ENCODE measurements around the gene MPIG6B.

The MPIG6B gene

DNA sequence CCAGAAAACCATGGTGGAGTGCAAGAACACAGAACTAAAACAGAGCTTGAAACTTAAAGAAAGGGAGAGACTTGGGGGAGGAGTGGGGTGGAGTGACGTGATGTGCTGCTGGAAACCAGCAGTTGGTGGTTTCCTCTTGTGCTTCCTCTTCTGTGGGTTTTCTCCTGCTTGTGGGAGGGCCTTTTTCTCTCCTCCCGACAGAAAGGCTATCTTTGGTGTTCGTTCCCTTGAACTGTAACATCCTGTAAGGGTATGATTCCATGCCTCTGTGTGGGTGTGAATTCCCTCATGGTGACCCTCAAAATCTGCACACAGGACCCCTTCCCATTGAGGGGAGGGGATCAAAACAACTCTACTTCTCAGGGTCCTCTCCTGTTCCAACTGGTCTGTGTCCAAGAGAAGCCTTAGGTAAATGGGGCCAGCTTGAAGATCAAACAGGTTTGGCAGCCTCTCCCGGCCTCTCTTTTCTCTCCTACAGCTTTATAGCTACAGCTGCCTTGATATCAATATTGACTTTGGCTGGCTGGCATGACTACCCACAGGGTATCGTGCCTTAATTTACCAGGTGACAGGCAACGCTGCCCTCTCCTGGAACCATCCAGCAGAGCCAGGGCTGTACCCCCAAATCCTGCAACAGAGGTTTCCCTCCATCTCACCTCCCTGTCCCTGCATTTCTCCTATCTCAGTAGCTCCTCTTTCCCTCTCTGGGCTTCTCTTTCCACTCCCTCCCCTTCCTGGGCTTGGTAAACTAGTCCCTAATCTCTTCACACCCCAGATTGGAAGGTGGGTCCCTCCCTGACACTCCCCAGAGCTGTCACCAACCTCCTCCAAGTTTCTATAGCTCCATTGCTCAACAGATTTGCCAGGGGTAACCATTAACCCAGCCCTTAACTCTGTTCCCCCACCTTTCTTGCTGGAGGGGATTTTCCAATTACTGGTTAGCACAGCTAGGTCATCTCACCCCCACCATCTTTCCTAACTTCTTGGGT lies 15.1 kb downstream of the MPIG6B start:
- peak; percentile 66 for DNase-seq (ENCODE audit: low spot score)

DNA sequence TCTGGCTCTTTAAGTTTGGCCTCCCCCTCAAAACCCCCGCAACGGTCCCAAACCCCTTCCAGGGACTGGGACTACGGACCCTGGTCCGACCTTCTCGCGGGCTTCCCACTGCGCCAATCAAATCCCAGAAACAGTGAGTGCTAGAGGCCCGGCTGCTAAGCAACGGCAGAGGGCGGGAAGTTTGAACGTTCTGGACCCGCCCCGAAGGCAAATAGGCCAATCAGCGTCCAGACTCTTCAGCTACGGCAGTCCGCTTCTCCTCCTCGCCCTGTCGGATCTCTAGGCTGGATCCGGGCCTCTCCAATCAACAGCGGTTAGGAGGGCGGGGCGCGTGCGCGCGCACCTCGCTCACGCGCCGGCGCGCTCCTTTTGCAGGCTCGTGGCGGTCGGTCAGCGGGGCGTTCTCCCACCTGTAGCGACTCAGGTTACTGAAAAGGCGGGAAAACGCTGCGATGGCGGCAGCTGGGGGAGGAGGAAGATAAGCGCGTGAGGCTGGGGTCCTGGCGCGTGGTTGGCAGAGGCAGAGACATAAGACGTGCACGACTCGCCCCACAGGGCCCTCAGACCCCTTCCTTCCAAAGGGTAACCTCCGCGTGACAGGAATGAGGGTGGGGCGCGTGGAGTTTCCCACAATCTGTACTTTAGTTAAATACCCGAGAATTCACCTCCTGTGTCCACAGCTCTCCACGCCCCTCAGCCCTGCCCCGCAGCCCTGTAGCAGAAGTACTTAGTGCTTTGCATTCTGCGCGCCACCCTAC lies 16.6 kb downstream of the MPIG6B start, which contains the start of gene MSH5:
Gene MSH5, plus strand, starts transcription at position 367 of the 758 bp plus-strand sequence. CDS start 462 bp downstream, outside the sequence.
- DNase-seq (ENCODE audit: low spot score): peak; percentile 96

GRCh38 chr6:31740397-31741223 lies 17.4 kb downstream of the MPIG6B start:
- no peak for DNase-seq (ENCODE audit: low spot score)

DNA sequence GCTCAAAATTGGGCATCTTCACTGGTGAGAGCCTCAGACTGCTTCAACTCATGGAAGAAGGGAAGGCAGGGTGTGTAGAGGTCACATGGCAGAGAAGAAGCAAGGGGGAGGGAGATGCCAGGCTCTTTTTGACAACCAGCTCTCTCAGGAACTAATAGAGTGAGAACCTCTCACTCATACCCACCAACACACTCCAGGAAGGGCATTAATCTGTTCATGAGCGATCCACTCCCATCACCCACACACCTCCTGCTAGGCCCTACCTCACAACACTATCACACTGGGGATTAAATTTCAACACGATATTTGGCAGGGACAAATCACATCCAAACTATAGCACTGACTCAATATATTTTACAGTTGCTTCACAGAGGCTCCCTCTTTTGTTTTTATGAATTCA lies 18.6 kb downstream of the MPIG6B start:
- no peak for DNase-seq (ENCODE audit: low spot score)

DNA sequence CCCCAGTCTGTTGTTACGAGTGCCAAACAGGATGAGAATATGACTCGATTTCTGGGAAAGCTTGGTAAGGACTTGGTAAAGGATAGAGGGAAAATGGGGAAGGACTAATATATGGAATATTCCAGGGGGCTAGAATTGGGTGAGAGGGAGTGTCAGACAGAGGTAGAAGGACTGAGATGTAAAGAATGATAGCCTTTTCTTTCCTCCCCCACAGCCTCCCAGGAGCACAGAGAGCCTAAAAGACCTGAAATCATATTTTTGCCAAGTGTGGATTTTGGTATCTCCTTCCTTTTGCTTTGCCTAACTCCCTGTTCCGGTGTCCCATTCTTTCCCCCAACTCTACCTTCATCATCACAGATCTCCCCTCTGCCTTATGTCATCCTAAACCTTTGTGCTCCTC lies 19.7 kb downstream of the MPIG6B start:
- DNase-seq (ENCODE audit: low spot score): no peak

DNA sequence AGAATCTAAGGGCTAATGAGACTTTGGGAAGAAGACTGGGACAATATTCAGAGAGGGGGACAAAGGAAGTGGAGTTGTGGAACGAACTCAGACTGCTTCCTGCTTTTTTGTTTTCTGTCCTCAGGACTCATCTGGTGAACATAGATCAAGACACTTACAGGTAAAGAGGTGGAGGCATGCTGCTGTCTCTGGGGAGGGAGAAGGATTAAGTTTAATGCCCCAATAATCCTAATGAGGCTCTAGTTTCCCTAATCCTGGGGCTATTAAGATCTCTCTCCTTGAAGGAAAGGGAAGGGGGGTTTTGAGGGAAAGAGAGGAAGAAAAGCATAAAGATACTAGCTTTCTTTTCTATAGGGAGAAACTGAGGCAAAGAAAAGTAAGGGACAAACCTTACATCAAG lies 21.2 kb downstream of the MPIG6B start:
- no peak for DNase-seq (ENCODE audit: low spot score)

DNA sequence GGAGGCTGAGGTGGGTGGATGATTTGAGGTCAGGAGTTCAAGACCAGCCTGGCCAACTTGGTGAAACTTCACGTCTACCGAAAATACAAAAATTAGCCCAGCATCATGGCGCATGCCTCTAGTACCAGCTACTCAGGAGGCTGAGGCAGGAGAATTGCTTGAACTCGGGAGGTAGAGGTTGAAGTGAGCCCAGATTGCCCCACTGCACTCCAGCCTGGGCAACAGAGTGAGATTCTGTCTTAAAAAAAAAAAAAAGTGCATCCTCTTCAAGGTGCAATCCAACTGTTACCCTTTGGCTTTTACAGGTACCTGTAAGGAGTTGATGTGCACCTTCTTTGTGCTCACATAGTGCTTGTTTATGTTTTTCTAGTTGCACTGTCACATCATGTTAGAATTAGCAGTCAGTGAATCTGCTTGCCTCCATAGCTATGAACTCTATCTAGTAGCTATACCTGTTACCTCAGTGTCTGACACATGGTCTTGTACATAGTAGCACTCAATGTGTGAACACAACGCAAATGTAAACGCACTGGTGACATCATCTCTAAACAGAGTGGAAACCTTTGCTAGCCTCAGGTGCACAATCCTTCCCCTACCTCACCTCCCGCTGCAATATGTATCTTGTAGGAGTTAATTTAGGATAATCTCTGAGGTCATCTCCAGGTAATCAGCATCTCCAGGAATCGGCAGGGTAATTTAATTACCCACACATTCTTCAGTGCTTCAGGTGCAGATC lies 26.3 kb downstream of the MPIG6B start:
- DNase-seq (ENCODE audit: low spot score): no peak

- no peak for DNase-seq (ENCODE audit: low spot score)
These were observed 27.3 kb downstream of the MPIG6B start for GRCh38 chr6:31750411-31751022.

- DNase-seq (ENCODE audit: low spot score): no peak
These were observed 29.7 kb downstream of the MPIG6B start for GRCh38 chr6:31752739-31753319.

GRCh38 chr6:31758281-31758680 lies 35.1 kb downstream of the MPIG6B start:
- DNase-seq (ENCODE audit: low spot score): no peak

DNA sequence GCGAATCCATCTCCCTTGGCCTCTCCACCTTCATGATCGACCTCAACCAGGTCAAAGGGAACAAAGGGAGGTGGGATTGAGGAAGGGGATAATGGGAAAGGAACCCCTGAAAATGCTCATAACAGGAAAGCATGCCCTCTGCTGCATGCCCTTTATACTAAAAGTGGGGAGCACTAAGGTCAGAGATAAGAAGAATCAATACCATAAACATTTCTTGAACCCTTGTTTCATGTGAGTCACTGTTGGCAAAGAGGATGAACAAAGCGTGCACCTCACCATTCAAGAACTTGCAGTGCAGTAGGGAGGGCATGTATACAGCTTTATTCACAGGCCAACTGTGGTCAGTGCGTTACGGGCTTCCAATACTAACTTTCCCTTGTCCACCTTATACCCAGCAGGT lies 37.6 kb downstream of the MPIG6B start:
- no peak for DNase-seq (ENCODE audit: low spot score)

GRCh38 chr6:31761343-31761742 lies 38.2 kb downstream of the MPIG6B start:
- DNase-seq (ENCODE audit: low spot score): no peak

- no peak for DNase-seq (ENCODE audit: low spot score)
These were observed 39.2 kb downstream of the MPIG6B start, which contains the start of gene SAPCD1 for GRCh38 chr6:31762356-31762755. TSS of gene SAPCD1 (plus strand) at chr6:31762656. CDS start at chr6:31763055, 399 bp downstream.

GRCh38 chr6:31762878-31763618 lies 39.9 kb downstream of the MPIG6B start:
- no peak for DNase-seq (ENCODE audit: low spot score)

DNA sequence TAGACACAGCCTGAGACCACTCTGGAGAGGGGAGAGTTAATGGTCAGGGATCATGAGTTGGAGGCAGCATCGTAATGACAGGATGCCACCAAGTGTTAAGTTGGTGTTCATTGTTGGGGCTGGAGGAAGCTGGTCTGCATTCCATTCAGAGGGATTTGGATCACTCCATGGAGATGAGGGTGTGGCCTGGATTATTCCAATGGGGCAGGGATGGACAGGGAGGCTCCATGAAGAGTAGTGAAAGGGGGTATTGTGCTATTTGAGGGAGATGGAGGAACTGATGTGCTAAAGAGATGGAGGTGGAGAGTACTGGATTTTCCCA lies 40.4 kb downstream of the MPIG6B start:
- no peak for DNase-seq (ENCODE audit: low spot score)

DNA sequence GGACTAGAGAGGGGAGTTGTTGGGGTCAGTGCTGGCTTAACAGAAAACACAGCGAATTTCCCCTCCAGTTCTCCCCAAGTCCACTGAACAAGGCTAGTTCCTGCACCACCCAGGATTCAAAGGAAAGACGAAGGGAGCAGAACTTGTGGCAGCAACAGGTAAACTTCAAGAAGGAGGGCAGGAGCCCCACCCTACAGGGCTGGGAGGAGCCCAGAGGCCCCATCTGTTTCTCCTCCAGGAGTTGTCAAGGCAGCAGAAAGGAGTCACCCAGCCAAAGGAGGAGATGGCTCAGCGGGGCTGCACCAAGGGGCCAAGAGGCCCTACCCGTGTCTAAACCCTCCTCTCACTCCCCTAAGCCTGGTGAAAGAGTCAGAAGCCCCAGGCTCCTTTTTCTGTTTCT lies 41.0 kb downstream of the MPIG6B start:
- no peak for DNase-seq (ENCODE audit: low spot score)

DNA sequence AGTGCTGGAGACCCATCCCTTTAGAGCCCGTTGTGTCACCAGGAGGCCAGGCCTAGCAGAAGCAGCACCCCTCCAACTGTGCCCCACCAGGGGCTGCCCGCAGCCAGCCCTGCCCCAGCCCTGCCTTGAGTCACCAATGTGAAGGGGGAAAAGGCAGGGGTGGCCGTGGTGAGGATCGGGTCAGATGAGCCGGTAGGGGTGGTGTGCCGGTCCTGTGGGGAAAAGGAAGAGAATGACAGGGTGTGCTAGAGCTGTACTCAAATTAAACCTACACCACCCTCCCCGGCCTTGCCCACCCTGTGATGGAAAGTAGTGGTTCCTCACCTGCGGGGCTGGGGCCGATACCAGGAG lies 42.4 kb downstream of the MPIG6B start:
- no peak for DNase-seq (ENCODE audit: low spot score)

DNA sequence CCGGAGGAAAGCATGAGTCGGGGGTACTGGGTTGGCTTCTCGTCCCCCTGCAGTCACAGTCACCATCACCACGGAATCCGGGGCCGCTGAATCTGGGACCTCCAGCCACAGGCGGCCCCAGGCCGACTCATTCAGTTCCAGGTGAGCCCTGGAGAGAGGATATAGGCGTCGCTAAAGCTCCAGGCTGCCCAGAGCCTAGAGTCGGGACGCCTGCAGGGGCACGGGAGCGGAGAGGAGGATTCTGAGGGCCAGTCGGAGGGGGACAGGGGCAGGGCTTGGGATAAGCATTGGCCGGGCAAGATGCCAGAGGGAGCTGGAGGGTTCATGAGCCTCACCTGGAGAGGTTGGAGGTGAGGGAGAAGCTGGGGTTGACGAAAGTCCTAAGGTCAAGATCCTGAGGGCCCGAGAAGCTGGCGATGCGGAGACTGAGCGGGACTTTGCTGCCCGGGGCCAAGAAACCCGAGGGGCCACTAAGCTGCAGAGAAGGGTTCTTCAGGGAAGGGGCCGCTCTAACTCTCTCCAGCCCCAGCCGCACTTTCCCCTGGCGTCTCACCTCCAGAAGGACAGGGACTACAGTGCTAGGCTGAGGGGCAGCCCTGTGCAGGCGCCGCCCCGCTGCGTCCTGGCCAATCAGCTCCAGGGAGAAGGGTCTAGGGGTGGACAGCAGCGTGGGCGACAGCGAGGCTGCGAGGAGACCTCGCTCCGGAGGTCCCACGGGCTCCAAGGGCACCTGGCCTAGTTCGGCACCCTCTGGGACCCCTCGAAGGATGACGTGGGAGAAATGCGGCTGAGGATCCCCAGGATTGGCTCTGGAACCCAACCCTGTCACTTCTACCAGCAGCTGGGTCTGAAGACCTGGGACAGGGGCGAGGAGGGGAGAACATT lies 43.0 kb downstream of the MPIG6B start:
- DNase-seq (ENCODE audit: low spot score): no peak

DNA sequence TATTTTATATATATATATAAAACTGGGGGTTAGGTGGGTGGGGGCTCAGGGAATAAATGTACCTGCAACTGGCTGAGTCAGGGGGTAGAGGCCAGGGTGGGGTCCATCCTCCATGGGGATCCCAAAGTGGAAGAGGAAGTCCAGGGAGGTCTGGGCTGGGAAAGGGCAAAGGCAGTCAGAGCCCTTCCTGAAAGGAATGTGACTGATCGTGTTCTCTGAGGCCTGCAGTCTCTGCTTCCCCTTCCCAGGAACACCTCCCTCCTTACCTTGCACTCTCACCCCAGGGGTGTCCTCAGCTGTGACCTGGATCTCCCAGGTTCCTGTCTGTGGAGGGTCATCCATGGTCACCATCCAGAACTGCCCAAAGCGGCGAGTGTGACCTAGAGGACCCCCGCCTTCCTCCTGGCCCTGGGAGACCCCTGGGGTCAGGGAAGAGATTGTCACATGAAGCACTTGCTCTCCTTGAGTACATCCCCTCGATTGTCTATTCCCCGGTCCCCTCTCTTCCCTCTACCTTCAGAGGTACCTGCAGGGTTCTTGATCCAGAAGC lies 44.0 kb downstream of the MPIG6B start:
- DNase-seq (ENCODE audit: low spot score): no peak

All from CD4-positive, alpha-beta T cell treated with Interleukin-15 for 4 hours (primary cell).